Measurements from ENCODE around the gene PEAK3. TPM values are rescaled to one million over a fixed set of nuclear protein-coding genes. Genes with fewer than 3 reads are reported as not detected.

The PEAK3 gene
- total RNA-seq, 2 donors from 2014 or later, result 0.27 to 0.80 TPM

GRCh38 chr19:2329149-2329478, 47.1 kb upstream of the PEAK3 start:
- Histone ChIP-seq H3K27ac (peak overlapping the region; percentile 61), H3K36me3 (no peaks in the 10 kb centered on the region), H3K27me3 (replicated peaks; ENCODE audit: insufficient read depth) (no peaks in the 10 kb centered on the region), H3K9me3 (no peaks in the 10 kb centered on the region), H3K4me3 (peak overlapping the region; percentile 85 to 94), H3K4me1 (replicated peaks) (peaks cover 14% of the 10 kb centered on the region)
- 3% methylated on average over 16 of the region's 16 CpGs for WGBS
- intact Hi-C loops (cut with DNase I), result loop anchor here (10.0 kb wide), 1 partner anchor 94 kb away; the partner anchor contains the start of genes PLEKHJ1 and SF3A2
- TF ChIP-seq POLR2A (IDR thresholded peaks at IDR 0.05) (no peak), POLR2AphosphoS5 (IDR thresholded peaks at IDR 0.05) (no peak)
- TF ChIP-seq, protein P1, sequence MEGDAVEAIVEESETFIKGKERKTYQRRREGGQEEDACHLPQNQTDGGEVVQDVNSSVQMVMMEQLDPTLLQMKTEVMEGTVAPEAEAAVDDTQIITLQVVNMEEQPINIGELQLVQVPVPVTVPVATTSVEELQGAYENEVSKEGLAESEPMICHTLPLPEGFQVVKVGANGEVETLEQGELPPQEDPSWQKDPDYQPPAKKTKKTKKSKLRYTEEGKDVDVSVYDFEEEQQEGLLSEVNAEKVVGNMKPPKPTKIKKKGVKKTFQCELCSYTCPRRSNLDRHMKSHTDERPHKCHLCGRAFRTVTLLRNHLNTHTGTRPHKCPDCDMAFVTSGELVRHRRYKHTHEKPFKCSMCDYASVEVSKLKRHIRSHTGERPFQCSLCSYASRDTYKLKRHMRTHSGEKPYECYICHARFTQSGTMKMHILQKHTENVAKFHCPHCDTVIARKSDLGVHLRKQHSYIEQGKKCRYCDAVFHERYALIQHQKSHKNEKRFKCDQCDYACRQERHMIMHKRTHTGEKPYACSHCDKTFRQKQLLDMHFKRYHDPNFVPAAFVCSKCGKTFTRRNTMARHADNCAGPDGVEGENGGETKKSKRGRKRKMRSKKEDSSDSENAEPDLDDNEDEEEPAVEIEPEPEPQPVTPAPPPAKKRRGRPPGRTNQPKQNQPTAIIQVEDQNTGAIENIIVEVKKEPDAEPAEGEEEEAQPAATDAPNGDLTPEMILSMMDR (IDR thresholded peaks at IDR 0.05), result no peak
- no peak for DNase-seq (ENCODE audit: low spot score)

DNA sequence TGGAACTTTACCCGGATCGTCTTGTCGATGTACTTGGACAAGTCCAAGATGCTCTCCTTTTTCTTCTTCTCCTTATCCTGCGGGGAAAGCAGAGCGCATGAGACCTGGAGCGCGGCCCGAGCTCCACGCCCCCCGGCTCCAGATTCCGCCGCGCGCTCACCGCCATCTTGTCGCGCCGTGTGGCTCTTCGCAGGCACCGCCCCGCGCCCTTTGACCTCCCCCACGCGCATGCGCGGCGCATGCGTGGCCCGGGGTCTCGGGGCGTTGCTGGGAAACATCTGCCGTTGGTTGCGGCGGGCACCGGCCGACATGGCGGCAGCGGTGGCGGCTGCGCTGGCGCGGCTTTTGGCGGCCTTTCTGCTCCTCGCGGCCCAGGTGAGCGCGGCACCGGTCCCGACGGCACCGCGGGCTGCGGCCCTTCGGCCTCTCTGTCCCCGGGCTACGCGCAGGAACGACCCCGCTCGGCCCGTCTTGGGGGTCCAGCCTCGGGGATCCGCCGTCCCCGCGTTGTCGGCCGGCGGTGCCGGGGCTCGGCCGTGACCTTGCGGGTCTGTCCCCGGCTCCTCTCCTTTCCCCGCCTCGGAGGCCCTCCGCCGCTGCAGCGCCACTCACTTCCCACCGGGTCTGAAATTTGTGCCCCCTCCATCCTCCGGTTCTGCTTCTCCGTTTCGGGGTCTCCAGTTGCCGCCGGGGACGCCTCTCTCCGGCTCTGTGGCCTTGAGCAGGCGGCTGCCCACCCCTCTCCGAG, 46.6 kb upstream of the PEAK3 start, which contains the start of the genes LSM7 and SPPL2B:
LSM7 (minus strand) TSS at position 186 of the 748 bp plus-strand sequence; CDS start at position 166, 20 bp downstream.
SPPL2B (plus strand) TSS at position 284 of the 748 bp plus-strand sequence; CDS start at position 310, 26 bp downstream.
- Histone ChIP-seq H3K27me3 (replicated peaks; ENCODE audit: insufficient read depth) (no peaks in the 10 kb centered on the region), H3K4me1 (replicated peaks) (peaks cover 14% of the 10 kb centered on the region), H3K9me3 (no peaks in the 10 kb centered on the region), H3K36me3 (no peaks in the 10 kb centered on the region), H3K4me3 (peak within 1 kb of the TSS; percentile 85 to 94), H3K27ac (peak within 1 kb of the TSS; percentile 61)
- under 1% methylated on average over 64 of the region's 89 CpGs for WGBS
- TF ChIP-seq, protein P1 (IDR thresholded peaks at IDR 0.05), result peak in 1 of 4 experiments; percentile 37
- TF ChIP-seq POLR2A (IDR thresholded peaks at IDR 0.05) (peak; percentile 73), POLR2AphosphoS5 (IDR thresholded peaks at IDR 0.05) (peak; percentile 97)
- peak; percentile 86 for DNase-seq (ENCODE audit: low spot score)
- intact Hi-C loops (cut with DNase I), result loop anchor here (10.0 kb wide), 1 partner anchor 94 kb away; the partner anchor contains the start of genes PLEKHJ1 and SF3A2

DNA sequence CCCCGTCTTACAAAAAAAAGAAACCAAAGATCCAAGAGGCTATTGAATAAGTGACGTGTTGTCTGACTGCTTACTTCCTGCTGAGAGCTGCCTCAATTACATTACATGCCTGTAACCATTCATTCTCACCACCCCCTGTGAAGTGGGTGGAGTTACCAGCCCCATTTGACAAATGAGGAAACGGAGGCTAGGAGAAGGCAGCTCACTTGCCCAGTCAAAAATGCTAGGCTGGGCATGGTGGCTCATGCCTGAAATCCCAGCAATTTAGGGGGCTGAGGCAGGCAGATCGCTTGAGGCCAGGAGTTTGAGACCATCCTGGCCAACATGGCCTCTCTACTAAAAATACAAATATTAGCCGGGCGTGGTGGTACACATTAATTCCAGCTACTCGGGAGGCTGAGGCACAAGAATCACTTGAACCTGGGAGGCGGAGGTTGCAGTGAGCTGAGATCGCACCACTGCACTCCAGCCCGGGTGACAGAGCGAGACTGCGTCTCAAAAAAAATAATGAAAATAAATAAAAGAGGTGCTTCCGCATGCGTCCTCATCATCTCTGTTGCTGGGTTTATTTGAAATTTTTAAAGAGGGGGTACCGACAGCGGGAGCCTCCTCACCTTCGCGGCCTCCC, 45.9 kb upstream of the PEAK3 start:
- Histone ChIP-seq H3K27me3 (replicated peaks; ENCODE audit: insufficient read depth) (no peaks in the 10 kb centered on the region), H3K4me3 (peak overlapping the region; percentile 85 to 94), H3K36me3 (no peaks in the 10 kb centered on the region), H3K4me1 (replicated peaks) (peaks cover 10% of the 10 kb centered on the region), H3K9me3 (no peaks in the 10 kb centered on the region), H3K27ac (peak overlapping the region; percentile 61)
- intact Hi-C loops (cut with DNase I), result loop anchor here (10.0 kb wide), 1 partner anchor 93 kb away; the partner anchor contains the start of genes PLEKHJ1 and SF3A2
- DNase-seq (ENCODE audit: low spot score), result no peak
- TF ChIP-seq POLR2AphosphoS5 (IDR thresholded peaks at IDR 0.05) (no peak), POLR2A (IDR thresholded peaks at IDR 0.05) (no peak)
- TF ChIP-seq, protein P1 (IDR thresholded peaks at IDR 0.05), result no peak
- WGBS, result under 1% methylated on average over 18 of the region's 18 CpGs

- Histone ChIP-seq H3K27ac (no peak overlapping the region), H3K27me3 (replicated peaks; ENCODE audit: insufficient read depth) (no peaks in the 10 kb centered on the region), H3K9me3 (no peaks in the 10 kb centered on the region), H3K36me3 (no peaks in the 10 kb centered on the region), H3K4me3 (no peak overlapping the region), H3K4me1 (replicated peaks) (peaks cover 10% of the 10 kb centered on the region)
- TF ChIP-seq, protein P1 (IDR thresholded peaks at IDR 0.05), result no peak
- intact Hi-C loops (cut with DNase I), result loop anchor here (10.0 kb wide), 1 partner anchor 92 kb away; the partner anchor contains the start of genes PLEKHJ1 and SF3A2
- no peak for DNase-seq (ENCODE audit: low spot score)
- WGBS, result 84% methylated on average over 16 of the region's 16 CpGs
These were observed 44.9 kb upstream of the PEAK3 start for GRCh38 chr19:2326699-2327360.
